GM19455 (cell line): ENCODE data around the gene SLC24A2.
"Not testable (repeated sequence)": the region's sequence is repeated elsewhere in the genome, so short reads cannot be mapped to it uniquely, and the experiment has no call there.

ENCODE experiments used
- ATAC-seq: cut with Tn5 transposase; IDR thresholded peaks from one replicate; pipeline ENCODE4 v1.9.1; 2021; ENCODE audit not compliant: unreplicated experiment

SLC24A2 gene

GRCh38 chr9:19788614-19789271 lies at the start of gene SLC24A2:
Gene SLC24A2, minus strand, starts transcription at chr9:19789037.
- no peak for ATAC-seq

GRCh38 chr9:19833331-19833730 lies 44.5 kb upstream of the SLC24A2 start:
- not testable (repeated sequence) for ATAC-seq

- ATAC-seq = no peak
Observed at GRCh38 chr9:19830796-19831195, 42.0 kb upstream of the SLC24A2 start.

GRCh38 chr9:19828576-19829109 lies 39.8 kb upstream of the SLC24A2 start:
- no peak for ATAC-seq

GRCh38 chr9:19816769-19817168 lies 27.9 kb upstream of the SLC24A2 start:
- no peak for ATAC-seq

- ATAC-seq = no peak
Observed at GRCh38 chr9:19812194-19812593, 23.4 kb upstream of the SLC24A2 start.

- ATAC-seq = no peak
Observed at GRCh38 chr9:19809422-19810269, 20.8 kb upstream of the SLC24A2 start.

GRCh38 chr9:19807182-19807892 lies 18.5 kb upstream of the SLC24A2 start:
- ATAC-seq = no peak

- ATAC-seq = no peak
Observed at GRCh38 chr9:19804431-19804830, 15.6 kb upstream of the SLC24A2 start.

GRCh38 chr9:19800884-19801283 lies 12.0 kb upstream of the SLC24A2 start:
- ATAC-seq = no peak

- ATAC-seq = no peak
Observed at GRCh38 chr9:19799784-19800183, 10.9 kb upstream of the SLC24A2 start.

- no peak for ATAC-seq
Observed at GRCh38 chr9:19788152-19788551, 685 bp downstream of the SLC24A2 start.

- no peak for ATAC-seq
Observed at GRCh38 chr9:19787672-19788071, 1.2 kb downstream of the SLC24A2 start.

- no peak for ATAC-seq
Observed at GRCh38 chr9:19785230-19785629, 3.6 kb downstream of the SLC24A2 start.

GRCh38 chr9:19784136-19784535 lies 4.7 kb downstream of the SLC24A2 start:
- ATAC-seq = no peak

- no peak for ATAC-seq
Observed at GRCh38 chr9:19783500-19783899, 5.3 kb downstream of the SLC24A2 start.

GRCh38 chr9:19782005-19782404 lies 6.8 kb downstream of the SLC24A2 start:
- no peak for ATAC-seq

- no peak for ATAC-seq
Observed at GRCh38 chr9:19781240-19781639, 7.6 kb downstream of the SLC24A2 start.

- no peak for ATAC-seq
Observed at GRCh38 chr9:19771446-19771845, 17.4 kb downstream of the SLC24A2 start.

- ATAC-seq = no peak
Observed at GRCh38 chr9:19770973-19771372, 17.9 kb downstream of the SLC24A2 start.

- ATAC-seq = no peak
Observed at GRCh38 chr9:19769213-19769612, 19.6 kb downstream of the SLC24A2 start.
